NCI-H2081 (cell line): ENCODE results near the gene DNTTIP2.
"Not testable (repeated sequence)": the region's sequence is repeated elsewhere in the genome, so short reads cannot be mapped to it uniquely, and the experiment has no call there.

Experiments used
- DNase-seq, 2 experiments: peaks; one replicate each; lab custom pipeline; 2025; lab: John Stamatoyannopoulos, UW

Gene DNTTIP2

GRCh38 chr1:93842750-93843500, 36.1 kb downstream of the DNTTIP2 start:
- DNase-seq, result no peak

DNA sequence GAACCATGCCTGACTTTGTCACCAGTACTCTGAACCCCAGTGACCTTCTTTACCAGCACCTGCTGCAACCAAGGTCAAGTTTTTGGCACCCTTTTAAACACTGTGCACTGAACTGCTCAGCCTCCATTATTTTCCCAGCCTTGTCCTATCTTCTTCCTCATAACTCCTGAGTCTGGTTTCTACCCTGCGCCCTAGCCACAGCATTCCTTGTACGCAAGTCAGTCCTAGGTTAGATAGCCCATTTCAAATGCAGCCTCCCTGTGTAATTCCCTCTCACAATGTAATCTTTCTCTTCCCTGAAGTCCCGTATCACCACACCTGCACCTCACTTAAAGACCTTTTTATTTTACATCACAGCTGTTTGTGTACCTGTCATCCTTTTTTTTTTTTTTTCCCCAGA, 37.2 kb downstream of the DNTTIP2 start:
- DNase-seq, result no peak

- DNase-seq, result no peak
These were observed 38.0 kb downstream of the DNTTIP2 start for GRCh38 chr1:93840956-93841482.

DNA sequence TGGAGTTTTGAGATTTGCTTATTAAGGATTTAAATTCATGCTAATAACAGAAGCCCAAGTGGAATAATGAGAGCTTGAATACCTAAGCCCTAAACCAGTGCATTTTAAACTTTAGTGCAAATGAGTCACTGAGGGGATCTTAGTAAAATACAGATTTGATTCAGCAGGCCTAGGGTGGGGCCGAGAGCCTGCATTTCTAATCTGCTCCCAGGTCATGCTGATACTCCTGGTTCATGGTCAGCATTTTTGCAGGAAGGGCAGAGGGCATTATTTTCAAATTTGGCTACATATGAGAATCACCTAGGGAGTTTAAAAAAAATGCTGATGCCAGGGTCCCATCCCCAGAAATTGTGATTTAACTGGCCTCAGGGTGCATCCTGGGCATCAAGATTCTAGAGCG, 39.3 kb downstream of the DNTTIP2 start:
- no peak for DNase-seq

- no peak for DNase-seq
These were observed 39.7 kb downstream of the DNTTIP2 start for GRCh38 chr1:93839307-93839706.

- no peak for DNase-seq
These were observed 41.0 kb downstream of the DNTTIP2 start for GRCh38 chr1:93837961-93838360.

DNA sequence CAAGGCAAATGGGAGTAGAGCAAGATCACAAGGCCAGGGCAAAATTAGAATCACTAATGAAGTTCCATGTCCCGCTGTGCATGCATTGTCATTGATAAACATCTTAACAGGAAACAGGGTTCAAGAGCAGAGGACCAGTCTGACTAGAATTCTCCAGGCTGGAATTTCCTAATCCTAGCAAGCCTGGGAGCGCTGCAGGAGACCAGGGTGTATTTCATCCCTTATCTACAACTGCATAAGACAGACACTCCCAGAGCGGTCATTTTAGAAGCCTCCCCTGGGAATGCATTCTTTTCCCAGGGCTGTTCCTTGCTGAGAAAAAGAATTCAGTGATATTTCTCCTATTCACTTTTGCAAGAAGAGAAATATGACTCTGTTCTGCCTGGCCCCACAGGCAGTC, 45.7 kb downstream of the DNTTIP2 start:
- not testable (repeated sequence) for DNase-seq

- no peak for DNase-seq
These were observed 49.9 kb downstream of the DNTTIP2 start for GRCh38 chr1:93829061-93829460.

DNA sequence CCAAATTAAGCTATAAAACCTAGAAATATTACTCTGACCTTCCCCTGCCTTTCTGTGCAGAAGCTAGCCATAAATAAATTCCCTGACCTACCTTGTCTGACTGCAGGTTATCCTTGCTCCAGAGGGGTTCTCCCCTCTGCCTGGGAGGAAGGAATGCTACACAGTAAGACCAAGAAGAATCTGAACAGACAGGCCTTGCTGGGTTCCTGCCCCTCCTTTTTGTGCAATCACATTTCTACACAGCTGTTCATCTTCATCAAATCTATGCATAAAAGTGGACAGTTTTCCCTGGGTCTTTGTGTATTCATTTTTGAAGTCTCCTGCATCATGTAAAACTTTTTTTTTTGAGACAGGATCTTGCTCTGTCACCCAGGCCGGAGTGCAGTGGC, 50.6 kb downstream of the DNTTIP2 start:
- no peak for DNase-seq

GRCh38 chr1:93827633-93828366, 51.2 kb downstream of the DNTTIP2 start:
- DNase-seq, result no peak

DNA sequence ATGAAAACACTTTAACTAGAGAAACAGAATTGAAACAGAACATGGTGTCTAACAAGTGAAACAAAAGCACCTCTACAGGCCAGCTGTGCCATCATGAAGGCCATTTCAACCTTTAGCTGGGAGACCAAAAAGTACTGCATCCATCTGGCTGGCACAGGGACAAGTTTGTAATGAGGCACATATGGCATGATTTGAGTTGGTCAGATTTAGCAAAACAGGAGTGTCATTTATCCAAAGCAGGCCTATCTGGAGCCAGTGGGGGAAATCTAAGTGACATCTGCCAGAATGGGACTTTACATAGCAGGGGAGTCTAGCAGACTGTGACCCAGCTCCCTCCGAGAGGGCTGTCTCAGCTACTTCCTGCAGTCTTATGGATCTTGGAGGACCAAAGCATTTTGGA, 51.9 kb downstream of the DNTTIP2 start:
- no peak for DNase-seq

DNA sequence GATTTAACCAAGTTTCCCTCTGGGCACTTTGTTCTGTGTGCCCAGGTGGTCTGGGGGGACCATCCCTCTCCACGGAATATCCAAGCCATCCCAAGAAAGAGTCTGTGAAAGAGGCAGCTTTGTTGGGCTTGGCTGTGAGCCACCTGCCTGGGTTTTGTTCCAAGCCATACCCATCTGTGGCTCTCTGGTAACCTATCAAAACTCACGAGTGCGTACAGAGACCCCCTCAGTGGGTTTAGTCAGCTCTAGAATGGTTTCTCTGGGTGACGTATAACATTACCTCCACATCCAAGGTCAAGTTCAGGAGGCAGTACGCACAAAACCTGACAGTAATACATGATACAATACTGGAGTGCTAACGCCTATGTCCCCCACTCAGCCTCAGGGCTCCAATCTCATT, 54.2 kb downstream of the DNTTIP2 start:
- no peak for DNase-seq

GRCh38 chr1:93822730-93823425, 56.1 kb downstream of the DNTTIP2 start:
- no peak for DNase-seq

DNA sequence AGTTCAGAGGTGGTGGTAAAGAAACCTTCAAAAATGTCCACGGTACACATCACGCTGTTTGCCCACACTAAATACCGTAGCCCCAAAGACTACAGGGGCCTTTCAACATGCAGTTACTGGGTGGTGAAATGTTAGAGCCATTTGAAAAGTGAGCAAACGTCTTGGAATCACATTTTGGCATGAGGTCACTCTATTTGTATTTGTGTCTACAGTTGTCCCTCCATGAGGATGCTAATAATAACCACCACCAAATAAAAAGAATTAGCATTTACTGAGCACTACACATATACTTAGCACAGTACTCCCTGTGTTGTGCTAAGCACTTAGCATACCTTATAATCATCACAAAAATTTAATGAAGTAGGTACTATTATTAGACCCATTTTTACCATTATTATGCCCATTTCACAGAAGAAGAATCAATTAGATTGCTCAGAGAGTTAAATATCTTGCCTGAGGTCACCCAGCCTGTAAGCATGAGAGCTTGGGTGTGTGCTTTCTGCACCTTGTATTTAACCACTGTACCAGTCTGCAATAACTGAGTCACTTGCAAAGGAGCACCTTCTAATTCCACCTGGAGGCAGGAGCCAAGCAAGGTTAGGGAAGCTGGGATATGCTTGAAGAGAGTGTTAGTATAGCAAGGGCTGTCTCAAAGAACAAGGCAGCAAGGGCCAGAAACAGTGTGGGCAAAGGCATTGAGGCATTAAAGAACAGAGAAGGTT, 57.4 kb downstream of the DNTTIP2 start:
- no peak for DNase-seq

- no peak for DNase-seq
These were observed 58.2 kb downstream of the DNTTIP2 start for GRCh38 chr1:93820554-93821422.

GRCh38 chr1:93818570-93818959, 60.4 kb downstream of the DNTTIP2 start:
- no peak for DNase-seq

DNA sequence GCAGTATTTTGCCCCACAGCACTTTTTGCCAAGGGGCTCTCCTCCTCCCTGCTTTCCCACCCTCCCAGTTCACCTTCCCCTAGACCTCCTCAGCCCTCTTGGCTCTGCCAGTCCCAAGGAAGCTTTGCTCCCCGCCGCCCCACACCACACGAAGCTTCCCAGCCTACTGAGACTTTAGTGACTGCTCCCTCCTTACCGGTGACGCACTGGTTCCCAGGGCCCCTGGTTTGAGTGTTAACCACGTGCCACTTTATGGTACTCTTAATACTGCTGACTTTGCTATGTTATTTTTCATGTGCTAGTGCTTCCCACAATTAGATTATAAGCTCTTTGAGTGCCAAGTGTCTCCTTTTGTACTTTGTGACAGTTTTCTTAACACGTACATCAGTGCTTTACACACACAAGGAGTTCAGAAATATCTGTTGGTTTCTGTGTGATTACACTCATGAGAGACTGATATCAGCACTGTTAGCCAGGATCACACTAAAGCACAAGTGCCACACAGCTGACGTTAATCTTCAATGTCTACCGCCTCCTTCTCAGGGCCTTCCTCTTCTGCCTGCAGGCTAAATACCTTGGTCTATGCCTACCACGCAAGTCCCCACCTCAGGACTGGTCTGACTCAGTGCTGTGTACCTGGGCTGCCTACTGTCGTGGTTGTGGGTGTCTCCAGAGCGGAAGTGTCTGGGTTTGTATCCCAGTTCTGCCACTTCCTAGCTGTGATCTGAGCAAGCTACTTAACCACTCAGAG, 61.0 kb downstream of the DNTTIP2 start:
- no peak for DNase-seq

- DNase-seq, result no peak
These were observed 61.9 kb downstream of the DNTTIP2 start for GRCh38 chr1:93816970-93817678.
